ENCODE data around the gene FKBP7. TPM values are rescaled to one million over a fixed set of nuclear protein-coding genes. Genes with fewer than 3 reads are reported as not detected.

The FKBP7 gene
- total RNA-seq, 1 donor from 2014 or later: 47.0 TPM

DNA sequence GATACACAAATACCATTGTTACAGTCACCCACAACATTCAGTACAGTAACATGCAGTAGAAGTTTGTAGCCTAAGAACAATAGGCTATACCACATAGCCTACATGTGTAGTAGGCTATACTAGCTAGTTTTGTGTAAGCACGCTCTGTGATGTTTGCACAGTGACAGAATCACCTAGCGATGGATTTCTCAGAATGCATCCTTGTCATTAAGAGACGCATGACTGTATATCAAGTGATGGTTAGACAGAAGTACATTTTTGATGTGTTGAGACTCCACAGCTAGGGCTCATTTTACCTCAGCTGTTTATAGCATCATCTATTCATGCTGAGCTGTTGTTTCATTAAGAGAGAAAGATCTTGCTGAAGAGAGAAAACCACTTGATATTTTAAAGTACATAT, 21.2 kb upstream of the FKBP7 start:
- no peak overlapping the region for H3K4me3 Mint-ChIP-seq
- Histone ChIP-seq H3K27ac (no peak overlapping the region), H3K36me3 (peaks cover 22% of the 10 kb centered on the region), H3K4me3 (no peak overlapping the region), H3K79me2 (ENCODE audit: low read depth) (no peaks in the 10 kb centered on the region), H3K4me1 (no peaks in the 10 kb centered on the region), H3K4me2 (no peak overlapping the region), H4K20me1 (ENCODE audit: low read depth) (no peaks in the 10 kb centered on the region), H3K9me3 (ENCODE audit: low read depth) (no peaks in the 10 kb centered on the region), H2AFZ (replicated peaks) (no peak overlapping the region), H3F3A (ENCODE audit: low read depth) (peaks cover 3% of the 10 kb centered on the region), H3K27me3 (no peaks in the 10 kb centered on the region), H3K9ac (no peak overlapping the region)
- H3K4me1 Mint-ChIP-seq: no peaks in the 10 kb centered on the region
- H3K9me3 Mint-ChIP-seq: no peaks in the 10 kb centered on the region
- no peak for DNase-seq (ENCODE audit: low spot score)
- H3K36me3 Mint-ChIP-seq: peaks cover 31% of the 10 kb centered on the region
- TF ChIP-seq CTCF (IDR thresholded peaks at IDR 0.05): no peak
- H3K27ac Mint-ChIP-seq: no peak overlapping the region
- H3K27me3 Mint-ChIP-seq (ENCODE audit: insufficient read depth, low read depth): no peaks in the 10 kb centered on the region

- Mint-ChIP-seq H3K27ac (no peak overlapping the region), H3K36me3 (peaks cover 37% of the 10 kb centered on the region), H3K9me3 (no peaks in the 10 kb centered on the region), H3K4me3 (no peak overlapping the region), H3K4me1 (no peaks in the 10 kb centered on the region), H3K27me3 (ENCODE audit: insufficient read depth, low read depth) (no peaks in the 10 kb centered on the region)
- H3K27ac ChIP-seq: no peak overlapping the region
- no peak for TF ChIP-seq EZH2 (IDR thresholded peaks at IDR 0.05)
- TF ChIP-seq CTCF (IDR thresholded peaks at IDR 0.05): no peak
- no peak for TF ChIP-seq EZH2phosphoT487 (IDR thresholded peaks at IDR 0.05)
- H3K4me2 ChIP-seq: no peak overlapping the region
- no peak overlapping the region for H3K9ac ChIP-seq
- no peaks in the 10 kb centered on the region for H3K27me3 ChIP-seq
- no peak overlapping the region for H3K4me3 ChIP-seq
- peaks cover 18% of the 10 kb centered on the region for H3K36me3 ChIP-seq
- H4K20me1 ChIP-seq (ENCODE audit: low read depth): no peaks in the 10 kb centered on the region
- DNase-seq (ENCODE audit: low spot score): no peak
- no peaks in the 10 kb centered on the region for H3K9me3 ChIP-seq (ENCODE audit: low read depth)
- peaks cover 3% of the 10 kb centered on the region for H3F3A ChIP-seq (ENCODE audit: low read depth)
- H2AFZ ChIP-seq (replicated peaks): no peak overlapping the region
- H3K79me2 ChIP-seq (ENCODE audit: low read depth): no peaks in the 10 kb centered on the region
- no peaks in the 10 kb centered on the region for H3K4me1 ChIP-seq
These were observed 19.7 kb upstream of the FKBP7 start for GRCh38 chr2:178498137-178498536.

DNA sequence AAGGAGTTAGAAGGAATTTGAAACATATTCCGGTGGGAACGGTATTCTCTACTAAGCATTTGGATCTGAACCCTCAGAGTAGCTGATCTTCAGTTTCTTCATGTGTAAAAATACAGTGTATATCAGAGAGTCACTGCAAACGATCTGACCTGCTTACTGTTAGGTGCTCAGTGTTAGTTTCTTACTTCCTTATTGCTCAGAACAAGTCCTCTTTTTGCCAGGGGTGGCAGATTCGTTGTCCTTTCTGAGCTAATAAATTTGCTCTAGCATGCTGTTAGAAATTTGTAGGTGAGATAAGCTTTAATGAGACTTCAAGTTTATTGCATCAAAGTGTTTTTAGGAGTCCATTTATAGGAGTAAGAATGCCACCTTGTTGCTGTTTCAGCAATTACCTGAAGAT, 17.6 kb upstream of the FKBP7 start:
- Histone ChIP-seq H2AFZ (replicated peaks) (no peak overlapping the region), H4K20me1 (ENCODE audit: low read depth) (no peaks in the 10 kb centered on the region), H3K27ac (no peak overlapping the region), H3K79me2 (ENCODE audit: low read depth) (no peaks in the 10 kb centered on the region), H3K4me3 (no peak overlapping the region), H3K9ac (no peak overlapping the region), H3K4me2 (no peak overlapping the region), H3K4me1 (no peaks in the 10 kb centered on the region), H3K36me3 (peaks cover 3% of the 10 kb centered on the region), H3K27me3 (no peaks in the 10 kb centered on the region), H3F3A (ENCODE audit: low read depth) (peaks cover 3% of the 10 kb centered on the region), H3K9me3 (ENCODE audit: low read depth) (no peaks in the 10 kb centered on the region)
- Mint-ChIP-seq H3K36me3 (peaks cover 37% of the 10 kb centered on the region), H3K9me3 (no peaks in the 10 kb centered on the region), H3K4me1 (no peaks in the 10 kb centered on the region), H3K27me3 (ENCODE audit: insufficient read depth, low read depth) (no peaks in the 10 kb centered on the region), H3K27ac (no peak overlapping the region), H3K4me3 (no peak overlapping the region)
- TF ChIP-seq EZH2phosphoT487 (IDR thresholded peaks at IDR 0.05): no peak
- no peak for TF ChIP-seq EZH2 (IDR thresholded peaks at IDR 0.05)
- no peak for TF ChIP-seq CTCF (IDR thresholded peaks at IDR 0.05)
- DNase-seq (ENCODE audit: low spot score): no peak

- Histone ChIP-seq H3K9ac (no peak overlapping the region), H3K4me1 (no peaks in the 10 kb centered on the region), H3K4me2 (no peak overlapping the region), H3K27me3 (no peaks in the 10 kb centered on the region), H3K9me3 (ENCODE audit: low read depth) (no peaks in the 10 kb centered on the region), H3K79me2 (ENCODE audit: low read depth) (peaks cover 12% of the 10 kb centered on the region), H4K20me1 (ENCODE audit: low read depth) (peaks cover 4% of the 10 kb centered on the region), H3K27ac (no peak overlapping the region), H3K36me3 (no peaks in the 10 kb centered on the region), H3F3A (ENCODE audit: low read depth) (no peaks in the 10 kb centered on the region), H3K4me3 (no peak overlapping the region), H2AFZ (replicated peaks) (no peak overlapping the region)
- Mint-ChIP-seq H3K36me3 (peaks cover 49% of the 10 kb centered on the region), H3K9me3 (no peaks in the 10 kb centered on the region), H3K27ac (no peak overlapping the region), H3K4me3 (no peak overlapping the region), H3K4me1 (no peaks in the 10 kb centered on the region), H3K27me3 (ENCODE audit: insufficient read depth, low read depth) (no peaks in the 10 kb centered on the region)
- no peak for TF ChIP-seq EZH2phosphoT487 (IDR thresholded peaks at IDR 0.05)
- TF ChIP-seq CTCF (IDR thresholded peaks at IDR 0.05): no peak
- no peak for TF ChIP-seq EZH2 (IDR thresholded peaks at IDR 0.05)
- DNase-seq (ENCODE audit: low spot score): no peak
These were observed 13.2 kb upstream of the FKBP7 start for GRCh38 chr2:178491612-178492011.

All from neural progenitor cell (in vitro differentiated cells).